Activated naive CD4-positive, alpha-beta T cell (primary cell): ENCODE data around the gene NRG3.

ENCODE experiments used
- DNase-seq, 4 experiments: peaks; one replicate each; lab custom pipeline; 2025; lab: John Stamatoyannopoulos, UW

Gene NRG3

GRCh38 chr10:82212753-82213152, 337.8 kb downstream of the NRG3 start:
- DNase-seq, result no peak

GRCh38 chr10:82213784-82214183, 338.8 kb downstream of the NRG3 start:
- DNase-seq, result no peak

- no peak for DNase-seq
These were observed 346.1 kb downstream of the NRG3 start for GRCh38 chr10:82221056-82221455.

- DNase-seq, result no peak
These were observed 346.7 kb downstream of the NRG3 start for GRCh38 chr10:82221601-82222149.

GRCh38 chr10:82228701-82229100, 353.7 kb downstream of the NRG3 start:
- DNase-seq, result no peak

GRCh38 chr10:82234173-82234572, 359.2 kb downstream of the NRG3 start:
- DNase-seq, result no peak

- no peak for DNase-seq
These were observed 361.2 kb downstream of the NRG3 start for GRCh38 chr10:82236084-82236731.

GRCh38 chr10:82238291-82238690, 363.3 kb downstream of the NRG3 start:
- DNase-seq, result no peak

GRCh38 chr10:82240408-82240807, 365.4 kb downstream of the NRG3 start:
- no peak for DNase-seq

GRCh38 chr10:82242778-82243177, 367.8 kb downstream of the NRG3 start:
- DNase-seq, result no peak

- DNase-seq, result no peak
These were observed 370.2 kb downstream of the NRG3 start for GRCh38 chr10:82245157-82245556.

- DNase-seq, result no peak
These were observed 371.0 kb downstream of the NRG3 start for GRCh38 chr10:82245906-82246560.

- no peak for DNase-seq
These were observed 374.1 kb downstream of the NRG3 start for GRCh38 chr10:82249141-82249540.

- DNase-seq, result no peak
These were observed 376.4 kb downstream of the NRG3 start for GRCh38 chr10:82251222-82251906.

GRCh38 chr10:82252081-82252480, 377.1 kb downstream of the NRG3 start:
- no peak for DNase-seq

- DNase-seq, result no peak
These were observed 379.2 kb downstream of the NRG3 start for GRCh38 chr10:82254237-82254636.

GRCh38 chr10:82256275-82256674, 381.3 kb downstream of the NRG3 start:
- no peak for DNase-seq

GRCh38 chr10:82266438-82266837, 391.4 kb downstream of the NRG3 start:
- DNase-seq, result no peak

- no peak for DNase-seq
These were observed 392.0 kb downstream of the NRG3 start for GRCh38 chr10:82267014-82267413.

- DNase-seq, result no peak
These were observed 392.5 kb downstream of the NRG3 start for GRCh38 chr10:82267465-82267864.

GRCh38 chr10:82267960-82268359, 393.0 kb downstream of the NRG3 start:
- no peak for DNase-seq

- no peak for DNase-seq
These were observed 402.6 kb downstream of the NRG3 start for GRCh38 chr10:82277591-82277990.
